NCI-H460 (cell line): ENCODE data around the gene RNF183. TPM values are rescaled to one million over a fixed set of nuclear protein-coding genes. Genes with fewer than 3 reads are reported as not detected.
A peak's percentile ranks its signal among the peaks of the same experiment; 100 is the strongest.

Experiments used
- DNase-seq: peaks from one replicate; pipeline ENCODE4 v3.0.0-alpha.2; 2016; ENCODE audit warnings: low read depth; ENCODE audit errors: extremely low read depth
- polyA plus RNA-seq: library from polyadenylated mRNA; depleted of rRNA; stranded (reverse); fragments of >200 nt; gene quantifications from 2 replicates; pipeline ENCODE4 v1.2.3, GENCODE V29; 2014; cell fraction: nucleus; rRNA removed
- total RNA-seq: library from RNA; depleted of rRNA; stranded (reverse); fragments of >200 nt; shearing (Covaris generic); gene quantifications from 2 replicates; pipeline ENCODE4 v1.2.3, GENCODE V29; 2014; rRNA removed

The RNF183 gene, protein sequence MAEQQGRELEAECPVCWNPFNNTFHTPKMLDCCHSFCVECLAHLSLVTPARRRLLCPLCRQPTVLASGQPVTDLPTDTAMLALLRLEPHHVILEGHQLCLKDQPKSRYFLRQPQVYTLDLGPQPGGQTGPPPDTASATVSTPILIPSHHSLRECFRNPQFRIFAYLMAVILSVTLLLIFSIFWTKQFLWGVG
- 0.32 TPM in 1 of 2 replicates, not detected in the other for total RNA-seq
- 0.12 TPM in 1 of 2 replicates, not detected in the other for polyA plus RNA-seq

DNA sequence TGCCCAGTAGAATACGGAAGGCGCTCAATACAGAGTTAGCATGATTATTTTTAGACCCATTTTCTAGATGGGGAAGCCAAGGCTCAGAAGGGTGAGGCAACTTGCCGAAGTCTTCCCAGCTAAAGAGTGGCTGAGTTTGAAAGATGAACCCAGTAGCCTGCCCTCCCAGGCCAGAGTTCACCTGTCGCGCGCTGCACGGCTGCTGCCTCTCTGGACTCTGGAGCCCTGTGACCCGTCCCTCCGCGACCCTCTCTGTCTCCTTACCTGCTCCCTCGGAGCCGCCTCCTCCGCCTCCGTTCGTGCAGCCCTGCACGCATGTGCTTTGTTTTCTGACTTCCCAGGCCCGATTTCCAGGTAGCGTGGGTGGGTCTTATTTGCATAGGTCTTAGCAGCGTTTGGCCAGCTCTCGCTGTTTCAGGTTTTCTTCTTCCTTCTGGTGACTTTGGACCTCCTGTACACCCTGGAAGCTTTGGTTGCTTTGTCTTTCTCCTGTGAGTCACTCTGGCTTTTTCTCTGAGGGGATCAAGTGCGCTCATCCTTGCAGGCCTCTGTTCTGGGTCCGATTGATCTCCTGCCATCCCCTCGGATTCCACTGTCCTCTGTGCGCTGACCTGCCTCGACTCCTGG is at the start of gene RNF183:
Gene RNF183, minus strand, starts transcription at position 585 of the 627 bp plus-strand sequence. CDS start 5,192 bp downstream, outside the sequence.
- DNase-seq: no peak

GRCh38 chr9:113352411-113352810 is 49.2 kb upstream of the RNF183 start:
- DNase-seq: no peak

DNA sequence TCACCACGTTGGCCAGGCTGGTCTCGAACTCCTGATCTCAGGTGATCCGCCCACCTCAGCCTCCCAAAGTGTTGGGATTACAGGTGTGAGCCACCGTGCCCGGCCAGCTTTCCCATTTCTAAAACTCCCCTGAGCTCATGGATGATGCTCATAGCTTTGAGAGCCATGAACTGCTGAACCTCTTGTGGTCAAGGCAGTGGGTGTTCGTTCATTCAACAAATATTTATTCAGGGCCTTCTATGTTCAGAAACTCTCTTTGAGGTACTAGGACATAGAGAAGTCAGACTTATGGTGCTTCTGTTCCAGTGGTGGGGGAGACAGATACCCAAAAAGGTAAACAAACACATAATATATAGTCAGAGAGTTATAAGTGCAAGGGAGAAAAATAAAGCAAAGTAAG is 48.8 kb upstream of the RNF183 start:
- DNase-seq: no peak

DNA sequence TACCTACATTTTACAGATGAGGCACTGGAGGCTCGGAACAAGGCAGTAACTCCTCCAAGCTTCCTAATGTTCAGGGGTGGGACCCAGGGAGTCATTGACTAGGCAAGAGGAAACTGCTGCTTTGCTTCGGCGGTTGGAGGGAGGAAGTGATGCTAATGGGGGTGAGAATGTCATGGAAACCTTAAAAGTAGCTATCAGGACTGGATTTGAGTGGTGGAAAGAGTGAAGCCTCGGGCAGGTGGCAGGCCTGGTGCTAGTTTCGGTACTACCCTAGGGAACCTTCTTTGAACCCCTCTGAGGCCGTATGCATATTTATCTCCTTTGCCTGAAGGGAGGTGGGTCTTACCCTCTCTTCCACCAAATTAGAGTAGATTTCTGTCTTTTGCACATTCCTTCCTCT is 47.8 kb upstream of the RNF183 start:
- DNase-seq: no peak

GRCh38 chr9:113350107-113350661 is 47.0 kb upstream of the RNF183 start:
- no peak for DNase-seq

GRCh38 chr9:113349445-113350094 is 46.4 kb upstream of the RNF183 start, which contains the start of gene BSPRY:
BSPRY (plus strand) TSS chr9:113349541; CDS start chr9:113349580, 39 bp downstream.
- DNase-seq: no peak

DNA sequence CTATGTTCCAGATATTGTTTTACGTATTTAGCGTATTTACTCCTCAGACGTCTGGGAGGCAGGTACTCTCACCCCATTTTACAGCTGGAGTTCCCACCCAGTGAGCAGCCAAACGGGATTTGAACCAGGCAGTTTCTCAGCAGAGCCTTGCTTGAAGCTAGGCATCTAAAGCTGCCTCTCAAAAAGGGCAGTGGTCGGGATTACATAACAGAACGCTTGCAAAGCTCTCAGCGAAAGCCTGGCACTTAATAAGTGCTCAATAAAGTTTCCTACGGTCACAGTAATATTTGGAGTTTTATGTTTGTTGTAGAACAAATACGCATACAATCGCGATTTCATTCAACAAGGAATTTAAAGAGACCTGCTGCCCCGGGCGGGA is 45.9 kb upstream of the RNF183 start:
- DNase-seq: no peak

GRCh38 chr9:113348437-113348836 is 45.3 kb upstream of the RNF183 start:
- DNase-seq: no peak

- no peak for DNase-seq
These were observed 42.5 kb upstream of the RNF183 start for GRCh38 chr9:113345671-113346070.

DNA sequence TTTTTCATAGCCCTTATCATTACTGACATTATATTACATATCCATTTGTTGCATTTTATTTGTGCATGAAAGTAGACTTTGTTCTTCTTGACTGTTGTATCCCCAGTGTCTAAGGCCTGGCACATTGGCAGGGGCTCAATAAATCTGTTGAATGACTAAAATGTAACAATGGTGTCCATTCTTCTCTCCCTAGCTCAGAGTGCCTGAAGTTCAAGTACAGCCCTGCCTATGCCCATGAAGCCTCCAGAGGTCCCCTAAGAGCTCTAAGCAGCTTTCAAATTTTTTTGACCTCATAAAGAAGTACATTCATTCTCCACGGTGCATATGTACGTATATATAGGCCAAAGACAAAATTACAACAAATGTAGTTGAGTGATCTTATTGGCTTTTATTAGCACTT is 42.0 kb upstream of the RNF183 start:
- DNase-seq: no peak

- no peak for DNase-seq
These were observed 40.6 kb upstream of the RNF183 start for GRCh38 chr9:113343732-113344231.

- DNase-seq: no peak
These were observed 38.7 kb upstream of the RNF183 start for GRCh38 chr9:113341712-113342410.

DNA sequence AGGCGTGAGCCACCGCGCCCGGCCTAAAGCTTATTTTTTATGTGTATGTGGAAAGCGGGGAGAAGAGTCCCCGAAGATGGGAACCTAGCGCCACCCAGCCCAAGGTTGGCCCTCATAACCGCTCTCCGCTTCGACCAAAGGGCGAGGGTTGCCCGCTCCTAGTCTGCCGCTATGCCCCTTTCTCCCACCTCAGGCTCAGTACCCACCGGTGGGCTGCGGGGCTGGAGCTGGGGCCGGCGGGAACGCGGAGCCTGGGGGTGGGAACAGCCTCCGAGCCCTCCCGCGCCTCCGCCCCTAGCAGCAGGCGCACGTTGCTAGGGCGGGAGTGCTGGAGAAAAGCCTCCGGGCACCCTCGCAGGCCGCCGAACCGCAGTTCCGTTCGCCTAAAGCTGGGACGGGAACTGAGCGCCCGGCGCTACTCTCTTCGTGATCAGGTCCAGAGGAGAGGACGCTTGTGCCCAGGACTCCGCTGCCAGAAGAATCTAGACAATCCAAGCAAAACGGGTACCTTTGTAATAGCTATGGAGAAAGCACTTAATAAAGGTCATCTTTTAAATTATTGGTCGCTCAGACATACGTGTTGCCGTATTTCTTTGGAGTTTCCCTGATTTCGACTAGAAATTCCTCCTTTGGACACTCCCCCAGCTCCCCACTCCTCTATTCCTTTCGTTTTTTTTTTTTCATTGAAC is 37.0 kb upstream of the RNF183 start, which contains the start of gene WDR31:
Gene WDR31, minus strand, starts transcription at position 265 of the 689 bp plus-strand sequence. CDS start 8,253 bp downstream, outside the sequence.
- DNase-seq: peak; percentile 83

DNA sequence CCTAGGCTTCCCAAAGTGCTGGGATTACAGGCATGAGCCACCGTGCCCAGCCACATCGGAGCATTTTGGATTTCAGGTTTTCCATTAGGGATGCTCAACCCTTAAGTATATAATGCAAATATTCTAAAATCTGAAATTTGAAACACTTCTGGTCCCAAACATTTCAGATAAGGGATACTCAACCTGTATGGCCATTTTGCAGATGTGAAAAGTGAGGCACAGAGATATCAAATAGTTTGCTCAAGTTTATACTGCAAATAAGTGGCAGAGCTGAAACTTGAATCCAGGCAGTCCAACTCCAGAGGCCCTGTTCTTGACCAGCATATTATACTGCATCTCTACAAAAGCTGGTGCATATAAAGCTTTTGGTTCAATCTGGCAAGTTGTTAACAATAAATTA is 34.5 kb upstream of the RNF183 start:
- DNase-seq: no peak

DNA sequence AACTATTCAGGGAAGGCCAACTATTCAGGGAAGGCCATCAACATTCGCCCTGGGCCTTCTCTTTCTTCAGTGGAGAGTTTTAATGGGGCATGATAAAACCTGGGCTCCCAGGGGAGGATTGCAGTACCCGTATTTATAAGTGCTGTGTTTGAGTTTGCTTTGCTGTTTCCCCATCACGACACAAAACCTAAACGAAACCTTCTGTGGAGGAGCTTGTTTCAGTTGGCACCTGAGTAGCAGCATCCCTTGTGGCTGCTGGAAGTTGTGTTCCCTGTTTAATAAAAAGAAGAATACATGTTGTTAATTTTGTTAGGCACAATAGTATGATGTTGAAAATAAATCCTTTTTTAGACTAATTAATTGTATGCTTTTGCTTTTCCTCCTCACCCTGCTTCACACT is 28.6 kb upstream of the RNF183 start:
- no peak for DNase-seq

DNA sequence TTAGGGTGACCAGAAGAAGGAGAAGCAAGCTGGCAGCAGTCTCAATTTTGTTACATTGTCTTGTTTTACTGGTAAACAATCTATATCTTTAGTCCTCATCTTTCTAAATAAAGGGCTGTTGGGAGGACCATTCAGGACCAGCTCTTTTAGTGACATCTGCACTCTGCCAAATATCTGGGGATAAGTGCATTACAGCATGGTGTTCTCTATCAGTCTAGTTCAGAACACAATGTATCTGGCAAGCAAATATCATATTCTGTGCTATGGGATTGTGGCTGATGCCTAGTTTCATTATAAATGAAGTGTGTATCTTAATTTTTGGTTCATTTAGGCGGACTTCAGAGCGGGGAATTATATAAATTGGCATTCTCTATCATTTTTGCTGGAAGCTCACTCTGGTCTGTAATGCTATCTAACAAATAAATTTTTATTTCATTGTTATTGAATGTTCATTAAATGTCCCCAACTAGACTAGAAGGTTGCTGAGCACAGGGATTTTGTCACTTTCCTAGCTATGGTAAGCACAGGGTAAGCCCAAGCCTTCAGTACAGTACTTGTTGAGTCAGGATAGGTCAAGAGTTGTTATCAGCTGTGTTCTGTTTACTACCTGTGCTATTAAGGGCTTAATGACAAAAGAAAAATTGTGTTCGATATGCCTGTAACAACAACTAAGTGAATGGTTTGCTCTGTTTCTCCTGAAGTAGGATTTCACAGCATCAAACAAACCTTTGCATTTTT is 25.0 kb upstream of the RNF183 start:
- no peak for DNase-seq

DNA sequence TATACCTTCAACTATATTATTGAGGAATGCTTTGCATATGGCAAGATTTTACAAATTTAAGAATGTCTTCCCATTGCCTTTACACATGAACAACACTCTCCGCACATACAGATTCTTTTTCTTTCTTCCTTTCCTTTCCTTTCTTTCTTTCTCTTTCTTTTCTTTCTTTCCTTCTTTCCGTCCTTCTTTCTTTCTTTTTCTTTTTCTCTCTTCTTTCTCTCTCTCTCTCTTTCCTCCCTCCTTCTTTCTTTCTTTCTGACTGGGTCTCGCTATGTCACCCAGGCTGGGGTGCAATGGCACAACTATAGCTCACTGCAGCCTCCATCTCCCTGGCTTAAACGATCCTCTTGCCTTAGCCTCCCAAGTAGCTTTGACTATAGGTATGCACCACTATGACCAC is 23.1 kb upstream of the RNF183 start:
- no peak for DNase-seq

GRCh38 chr9:113322671-113323070 is 19.5 kb upstream of the RNF183 start:
- no peak for DNase-seq

DNA sequence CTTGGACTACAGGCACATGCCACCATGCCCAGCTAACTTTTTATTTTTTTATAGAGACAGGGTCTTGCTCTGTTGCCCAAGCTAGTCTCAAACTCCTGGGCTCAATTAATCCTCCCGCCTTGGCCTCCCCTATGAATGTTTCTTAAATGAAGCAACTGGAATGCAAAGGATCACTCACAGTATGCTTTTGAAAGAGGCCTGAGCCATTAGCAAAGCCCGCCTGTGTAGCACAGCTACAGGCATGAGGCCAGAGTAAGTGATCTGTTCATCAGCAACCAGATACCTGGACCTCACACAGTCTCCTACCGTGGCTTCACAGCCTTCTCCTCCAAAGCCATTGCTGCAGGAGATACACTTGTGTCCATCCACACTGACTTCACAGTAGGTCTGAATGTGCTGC is 16.9 kb upstream of the RNF183 start:
- DNase-seq: no peak
